ENCODE measurements around the gene DNAH11.
"Not testable (repeated sequence)": the region's sequence is repeated elsewhere in the genome, so short reads cannot be mapped to it uniquely, and the experiment has no call there.

The DNAH11 gene

GRCh38 chr7:21670496-21670895 lies 127.7 kb downstream of the DNAH11 start:
- no peak for DNase-seq (ENCODE audit: low spot score)
- no peak for TF ChIP-seq CTCF (IDR thresholded peaks at IDR 0.05)
- no peak overlapping the region for H3K4me3 ChIP-seq
- no peak overlapping the region for H3K27ac ChIP-seq

- DNase-seq (ENCODE audit: low spot score): no peak
- no peak overlapping the region for H3K27ac ChIP-seq
- no peak overlapping the region for H3K4me3 ChIP-seq
- TF ChIP-seq CTCF (IDR thresholded peaks at IDR 0.05): no peak
Observed at GRCh38 chr7:21671859-21672258, 129.0 kb downstream of the DNAH11 start.

GRCh38 chr7:21675255-21675654 lies 132.4 kb downstream of the DNAH11 start:
- DNase-seq (ENCODE audit: low spot score): no peak
- Histone ChIP-seq H3K27ac (no peak overlapping the region), H3K4me3 (no peak overlapping the region)
- TF ChIP-seq CTCF (IDR thresholded peaks at IDR 0.05): no peak

- no peak overlapping the region for H3K4me3 ChIP-seq
- H3K27ac ChIP-seq: no peak overlapping the region
- no peak for TF ChIP-seq CTCF (IDR thresholded peaks at IDR 0.05)
- DNase-seq (ENCODE audit: low spot score): no peak
Observed at GRCh38 chr7:21690705-21691104, 147.9 kb downstream of the DNAH11 start.

- H3K4me3 ChIP-seq; DNase-seq (ENCODE audit: low spot score); H3K27ac ChIP-seq: not testable (repeated sequence)
Observed at GRCh38 chr7:21691146-21691545, 148.3 kb downstream of the DNAH11 start.

GRCh38 chr7:21700587-21700986 lies 157.7 kb downstream of the DNAH11 start:
- DNase-seq (ENCODE audit: low spot score); H3K27ac ChIP-seq; H3K4me3 ChIP-seq: not testable (repeated sequence)

- no peak for DNase-seq (ENCODE audit: low spot score)
- H3K27ac ChIP-seq: no peak overlapping the region
- no peak overlapping the region for H3K4me3 ChIP-seq
- TF ChIP-seq CTCF (IDR thresholded peaks at IDR 0.05): no peak
Observed at GRCh38 chr7:21702303-21702702, 159.5 kb downstream of the DNAH11 start.

GRCh38 chr7:21704359-21704758 lies 161.5 kb downstream of the DNAH11 start:
- DNase-seq (ENCODE audit: low spot score): no peak
- Histone ChIP-seq H3K27ac (no peak overlapping the region), H3K4me3 (no peak overlapping the region)
- TF ChIP-seq CTCF (IDR thresholded peaks at IDR 0.05): no peak
